CD4-positive, alpha-beta T cell (primary cell): ENCODE results near the gene TMEM170B. TPM values are rescaled to one million over a fixed set of nuclear protein-coding genes. Genes with fewer than 3 reads are reported as not detected.

Experiments used
- ATAC-seq: fragments of 200-7000 bp; cut with Tn5 transposase; one replicate; pipeline ENCODE4 v1.10.0; 2022; ENCODE audit warnings: mild to moderate bottlenecking; ENCODE audit not compliant: poor library complexity
- CTCF ChIA-PET: fragments of 350-600 bp; sonication (Branson Sonifier 250); formaldehyde crosslinking; loops from one replicate; lab custom pipeline; 2021; ENCODE audit warnings: antibody characterized with exemption, inconsistent platforms; lab: Charles Lee
- POLR2A ChIA-PET: fragments of 350-600 bp; sonication (Branson Sonifier 250); formaldehyde crosslinking; loops from one replicate; lab custom pipeline; 2021; ENCODE audit warnings: antibody characterized with exemption, inconsistent platforms; lab: Charles Lee
- DNase-seq, 14 experiments: peaks; one replicate each; pipeline ENCODE4 v3.0.0-alpha.2; 2013 to 2020; ENCODE audit warnings: mixed read lengths in 2 of 14
- H3K27ac ChIP-seq, 2 donors: one replicate each; pipeline versions ENCODE4 v1.5.1 to v1.7.0; 2013; ENCODE audit warnings: low read length in 2 of 2, low read depth in 1 of 2, mild to moderate bottlenecking in 1 of 2
- H3K27me3 ChIP-seq, 2 experiments: 1 replicate in 1 of 2; 2 replicates in 1 of 2; pipeline versions ENCODE4 v1.6.1 to v1.7.0; 2013; ENCODE audit warnings: low read length in 2 of 2, control low read depth in 1 of 2, mild to moderate bottlenecking in 1 of 2, moderate library complexity in 1 of 2; ENCODE audit not compliant: insufficient read depth in 2 of 2, control insufficient read depth in 1 of 2
- H3K36me3 ChIP-seq: one replicate; pipeline ENCODE4 v1.6.1; 2013; ENCODE audit warnings: low read length, control low read depth; ENCODE audit not compliant: insufficient read depth
- H3K4me1 ChIP-seq: one replicate; pipeline ENCODE4 v1.6.1; 2013; ENCODE audit warnings: low read length, control low read depth; ENCODE audit not compliant: insufficient read depth
- H3K4me3 ChIP-seq: one replicate; pipeline ENCODE4 v1.5.1; 2013; ENCODE audit warnings: mild to moderate bottlenecking, low read length, moderate library complexity
- H3K9me3 ChIP-seq, 2 experiments: 1 replicate in 1 of 2; 2 replicates in 1 of 2; pipeline versions ENCODE4 v1.6.1 to v1.7.0; 2013; ENCODE audit warnings: low read length in 2 of 2, mild to moderate bottlenecking in 2 of 2, control low read depth in 1 of 2, moderate library complexity in 1 of 2; ENCODE audit not compliant: control insufficient read depth in 1 of 2, insufficient read depth in 1 of 2
- H3K27ac Mint-ChIP-seq: one replicate; pipeline ENCODE4 v1.8.0; 2020; ENCODE audit warnings: mixed read lengths
- H3K27me3 Mint-ChIP-seq: one replicate; pipeline ENCODE4 v1.8.0; 2021; ENCODE audit warnings: mixed read lengths
- H3K36me3 Mint-ChIP-seq: one replicate; pipeline ENCODE4 v1.8.0; 2021; ENCODE audit warnings: low read depth, mixed read lengths
- H3K4me1 Mint-ChIP-seq: one replicate; pipeline ENCODE4 v1.8.0; 2021; ENCODE audit warnings: low read depth, mixed read lengths
- H3K4me3 Mint-ChIP-seq: one replicate; pipeline ENCODE4 v1.8.0; 2020; ENCODE audit warnings: mild to moderate bottlenecking, mixed read lengths
- H3K9me3 Mint-ChIP-seq: one replicate; pipeline ENCODE4 v1.8.0; 2020; ENCODE audit warnings: mixed read lengths
- CTCF ChIP-seq: fragments of 200-600 bp; IDR thresholded peaks from one replicate; pipeline ENCODE4 v1.8.0; 2022; ENCODE audit warnings: antibody characterized with exemption, mild to moderate bottlenecking
- intact Hi-C, 2 experiments: fragments of 100-400 bp; cut with DNase I in 1 of 2; cut with micrococcal nuclease in 1 of 2; formaldehyde crosslinking; loops; one replicate each; pipeline versions ENCODE4 v1.15.1 to v1.9.0; 2023 to 2025; cut with DNase I, micrococcal nuclease
- total RNA-seq, 174 experiments: library from RNA in 2 of 174; stranded (reverse) in 2 of 174; gene quantifications; one replicate each; pipeline ENCODE4 v1.2.3 and lab custom pipeline; 2021 to 2026

Gene TMEM170B
- total RNA-seq, 2 experiments from 2014 or later: 1.9 to 2.1 TPM

- CTCF ChIA-PET: no interaction called here
- no peak for ATAC-seq
- no peak for TF ChIP-seq CTCF
These were observed 94.7 kb downstream of the TMEM170B start for GRCh38 chr6:11632231-11632630.

DNA sequence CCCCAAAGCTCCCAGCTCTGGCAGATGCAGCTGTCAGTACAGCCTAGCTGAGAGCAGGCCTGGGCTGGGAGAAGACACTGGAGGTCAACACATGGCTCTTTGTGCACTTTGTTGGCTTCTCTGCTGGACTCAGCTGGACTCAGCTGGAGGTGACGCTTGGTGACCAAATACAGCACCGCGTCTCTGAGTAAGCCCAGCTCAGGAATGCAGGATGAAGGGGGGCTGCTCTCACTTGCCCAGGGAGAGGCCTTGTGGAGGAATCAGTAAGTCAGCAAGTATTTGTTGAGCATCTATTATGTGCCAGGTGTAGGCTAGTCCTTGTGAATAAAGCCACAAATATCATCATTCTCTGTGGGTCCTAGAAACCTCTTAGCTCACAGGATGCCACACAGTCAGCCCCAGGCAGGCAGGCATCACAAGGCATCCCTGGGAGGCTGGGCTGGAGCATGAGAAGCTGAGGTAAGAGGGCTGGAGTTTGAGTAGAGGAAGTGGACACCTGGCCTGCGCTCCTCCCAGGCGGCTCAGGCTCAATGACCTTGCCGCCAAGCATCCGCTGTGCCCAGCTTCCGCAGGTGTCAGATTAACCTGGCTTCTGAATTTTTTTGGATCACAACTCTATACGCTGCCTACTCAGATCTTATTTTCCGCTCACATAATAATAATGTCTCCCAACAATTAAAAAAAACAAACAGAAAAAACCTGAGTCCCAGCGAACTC is 95.4 kb downstream of the TMEM170B start:
- no peaks in the 10 kb centered on the region for H3K36me3 ChIP-seq
- Mint-ChIP-seq H3K36me3 (no peaks in the 10 kb centered on the region), H3K27ac (no peak overlapping the region), H3K9me3 (no peaks in the 10 kb centered on the region), H3K4me3 (no peak overlapping the region), H3K27me3 (peaks cover 9% of the 10 kb centered on the region), H3K4me1 (no peaks in the 10 kb centered on the region)
- no peak for TF ChIP-seq CTCF
- ATAC-seq: no peak
- no peaks in the 10 kb centered on the region for H3K27me3 ChIP-seq
- no peaks in the 10 kb centered on the region for H3K4me1 ChIP-seq
- H3K4me3 ChIP-seq: no peak overlapping the region
- ChIA-PET CTCF (no interaction called here), POLR2A (no interaction called here)
- DNase-seq: no peak
- intact Hi-C loops: no loop called here
- no peaks in the 10 kb centered on the region for H3K9me3 ChIP-seq
- no peak overlapping the region for H3K27ac ChIP-seq

More at GRCh38 chr6:11632231-11632630, 94.7 kb downstream of the TMEM170B start:
- Histone ChIP-seq H3K4me3 (no peak overlapping the region), H3K27ac (no peak overlapping the region), H3K36me3 (no peaks in the 10 kb centered on the region), H3K9me3 (no peaks in the 10 kb centered on the region), H3K27me3 (no peaks in the 10 kb centered on the region), H3K4me1 (no peaks in the 10 kb centered on the region)
- Mint-ChIP-seq H3K27me3 (peaks cover 9% of the 10 kb centered on the region), H3K27ac (no peak overlapping the region), H3K36me3 (no peaks in the 10 kb centered on the region), H3K4me3 (no peak overlapping the region), H3K4me1 (no peaks in the 10 kb centered on the region), H3K9me3 (no peaks in the 10 kb centered on the region)
- DNase-seq: no peak
- intact Hi-C loops: no loop called here
- POLR2A ChIA-PET: no interaction called here

Other genes starting within 250 kb of the TMEM170B start
- gene ADTRP, start 241.1 kb downstream of the TMEM170B start, total RNA-seq: 10 to 100 TPM; 14.3 to 15.2 TPM